KMS-11 (cell line): ENCODE results near the gene AGAP1.

Experiments
- H2AFZ ChIP-seq: fragments of 200-600 bp; sonication (generic); 2 replicates; pipeline ENCODE4 v1.6.1; 2016; ENCODE audit warnings: antibody characterized with exemption, mixed run types, low read depth
- H3K27ac ChIP-seq: fragments of 200-600 bp; sonication (generic); 2 replicates; pipeline ENCODE4 v1.6.1; 2016; ENCODE audit warnings: mild to moderate bottlenecking, mixed run types
- H3K27me3 ChIP-seq: fragments of 200-600 bp; sonication (generic); 2 replicates; pipeline ENCODE4 v1.6.1; 2017; ENCODE audit warnings: mild to moderate bottlenecking, low read depth, mixed run types, moderate library complexity; ENCODE audit not compliant: insufficient read depth
- H3K36me3 ChIP-seq: fragments of 200-600 bp; sonication (generic); 2 replicates; pipeline ENCODE4 v1.6.1; 2017; ENCODE audit warnings: mild to moderate bottlenecking, mixed run types; ENCODE audit not compliant: insufficient read depth
- H3K4me1 ChIP-seq: fragments of 200-600 bp; sonication (generic); 2 replicates; pipeline ENCODE4 v1.6.1; 2016; ENCODE audit warnings: mild to moderate bottlenecking, low read depth, mixed run types; ENCODE audit not compliant: poor library complexity, severe bottlenecking
- H3K4me2 ChIP-seq: fragments of 200-600 bp; sonication (generic); 2 replicates; pipeline ENCODE4 v1.7.0; 2016; ENCODE audit warnings: mild to moderate bottlenecking, mixed run types
- H3K4me3 ChIP-seq: fragments of 200-600 bp; sonication (generic); IDR thresholded peaks from 2 replicates; pipeline ENCODE4 v1.6.1; 2017; ENCODE audit warnings: low read depth, low read length, mixed read lengths; ENCODE audit not compliant: insufficient read depth
- H3K79me2 ChIP-seq: fragments of 200-600 bp; sonication (generic); 2 replicates; pipeline ENCODE4 v1.6.1; 2016; ENCODE audit warnings: low read depth, mixed run types; ENCODE audit not compliant: insufficient read depth
- H3K9ac ChIP-seq: fragments of 200-600 bp; sonication (generic); 2 replicates; pipeline ENCODE4 v1.6.1; 2016; ENCODE audit warnings: mild to moderate bottlenecking, mixed run types
- H4K20me1 ChIP-seq: fragments of 200-600 bp; sonication (generic); 2 replicates; pipeline ENCODE4 v1.6.1; 2016; ENCODE audit warnings: mild to moderate bottlenecking, mixed run types; ENCODE audit not compliant: insufficient read depth
- TF ChIP-seq, protein P1 (sequence below): fragments of 200-600 bp; sonication (generic); conservative IDR thresholded peaks from 2 replicates; pipeline ENCODE4 v1.6.1; 2017; ENCODE audit warnings: low read depth, mild to moderate bottlenecking, antibody characterized with exemption, low read length, moderate library complexity, mixed read lengths

AGAP1 gene

DNA sequence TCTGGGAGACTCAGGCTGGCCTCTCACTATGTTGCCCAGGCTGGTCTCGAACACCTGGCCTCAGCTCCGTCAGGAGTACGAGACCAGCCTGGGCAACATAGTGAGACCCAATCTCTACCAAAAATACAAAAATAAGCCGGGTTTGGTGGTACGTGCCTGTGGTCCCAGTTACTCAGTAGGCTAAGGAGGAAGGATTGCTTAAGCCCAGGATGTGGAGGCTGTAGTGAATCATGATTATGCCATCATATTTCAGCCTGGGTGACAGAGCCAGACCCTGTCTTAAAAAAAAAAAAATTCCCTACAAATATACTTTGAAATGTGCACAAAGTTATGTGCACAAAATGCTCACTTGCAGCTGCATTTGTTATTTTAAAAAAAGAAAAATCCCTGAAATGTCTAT, 26.3 kb upstream of the AGAP1 start:
- H3K9ac ChIP-seq, result no peak overlapping the region
- H3K4me2 ChIP-seq, result no peak overlapping the region
- H3K27me3 ChIP-seq, result no peaks in the 10 kb centered on the region
- H3K79me2 ChIP-seq, result no peaks in the 10 kb centered on the region
- H3K27ac ChIP-seq, result no peak overlapping the region
- no peaks in the 10 kb centered on the region for H4K20me1 ChIP-seq
- no peaks in the 10 kb centered on the region for H3K4me1 ChIP-seq
- no peaks in the 10 kb centered on the region for H3K36me3 ChIP-seq
- no peak overlapping the region for H3K4me3 ChIP-seq
- TF ChIP-seq, protein P1, sequence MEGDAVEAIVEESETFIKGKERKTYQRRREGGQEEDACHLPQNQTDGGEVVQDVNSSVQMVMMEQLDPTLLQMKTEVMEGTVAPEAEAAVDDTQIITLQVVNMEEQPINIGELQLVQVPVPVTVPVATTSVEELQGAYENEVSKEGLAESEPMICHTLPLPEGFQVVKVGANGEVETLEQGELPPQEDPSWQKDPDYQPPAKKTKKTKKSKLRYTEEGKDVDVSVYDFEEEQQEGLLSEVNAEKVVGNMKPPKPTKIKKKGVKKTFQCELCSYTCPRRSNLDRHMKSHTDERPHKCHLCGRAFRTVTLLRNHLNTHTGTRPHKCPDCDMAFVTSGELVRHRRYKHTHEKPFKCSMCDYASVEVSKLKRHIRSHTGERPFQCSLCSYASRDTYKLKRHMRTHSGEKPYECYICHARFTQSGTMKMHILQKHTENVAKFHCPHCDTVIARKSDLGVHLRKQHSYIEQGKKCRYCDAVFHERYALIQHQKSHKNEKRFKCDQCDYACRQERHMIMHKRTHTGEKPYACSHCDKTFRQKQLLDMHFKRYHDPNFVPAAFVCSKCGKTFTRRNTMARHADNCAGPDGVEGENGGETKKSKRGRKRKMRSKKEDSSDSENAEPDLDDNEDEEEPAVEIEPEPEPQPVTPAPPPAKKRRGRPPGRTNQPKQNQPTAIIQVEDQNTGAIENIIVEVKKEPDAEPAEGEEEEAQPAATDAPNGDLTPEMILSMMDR, result no peak
- no peak overlapping the region for H2AFZ ChIP-seq

DNA sequence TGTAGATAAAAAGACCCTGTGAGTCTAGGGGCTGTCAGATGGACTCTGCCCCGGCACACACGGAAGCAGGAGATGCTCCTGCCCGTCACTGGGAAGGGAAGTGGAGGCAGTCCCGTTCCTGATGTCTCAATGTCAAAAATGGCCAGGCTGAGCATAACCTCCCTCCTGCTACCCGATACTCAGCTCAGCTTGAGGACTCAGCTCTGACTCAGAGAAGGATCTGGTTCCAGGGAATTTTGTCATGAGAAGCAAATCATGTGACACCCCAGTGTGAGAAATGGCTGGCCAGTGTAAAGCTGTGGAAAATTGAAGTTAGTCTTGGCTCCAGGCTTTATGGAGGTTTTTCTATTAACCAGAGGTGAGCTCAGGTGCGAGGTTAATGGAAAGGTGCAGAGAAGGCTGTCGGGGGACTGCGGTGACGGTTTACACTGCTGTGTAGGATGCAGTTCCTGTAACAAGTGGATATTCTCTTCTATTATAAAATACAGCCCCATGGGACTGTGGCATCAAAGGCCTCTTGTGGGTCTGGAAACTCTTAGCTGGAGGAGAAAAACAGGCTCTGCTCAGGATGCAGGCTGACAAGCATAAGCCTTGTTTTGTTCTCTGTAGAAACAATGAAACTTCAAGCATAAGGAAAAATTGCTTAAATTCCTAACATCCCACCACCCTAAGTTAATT, 24.7 kb upstream of the AGAP1 start:
- H3K27ac ChIP-seq, result no peak overlapping the region
- H3K4me2 ChIP-seq, result no peak overlapping the region
- H3K27me3 ChIP-seq, result no peaks in the 10 kb centered on the region
- H3K9ac ChIP-seq, result no peak overlapping the region
- no peaks in the 10 kb centered on the region for H3K36me3 ChIP-seq
- no peaks in the 10 kb centered on the region for H3K79me2 ChIP-seq
- no peak overlapping the region for H2AFZ ChIP-seq
- no peaks in the 10 kb centered on the region for H3K4me1 ChIP-seq
- TF ChIP-seq, protein P1, result no peak
- no peak overlapping the region for H3K4me3 ChIP-seq
- no peaks in the 10 kb centered on the region for H4K20me1 ChIP-seq

DNA sequence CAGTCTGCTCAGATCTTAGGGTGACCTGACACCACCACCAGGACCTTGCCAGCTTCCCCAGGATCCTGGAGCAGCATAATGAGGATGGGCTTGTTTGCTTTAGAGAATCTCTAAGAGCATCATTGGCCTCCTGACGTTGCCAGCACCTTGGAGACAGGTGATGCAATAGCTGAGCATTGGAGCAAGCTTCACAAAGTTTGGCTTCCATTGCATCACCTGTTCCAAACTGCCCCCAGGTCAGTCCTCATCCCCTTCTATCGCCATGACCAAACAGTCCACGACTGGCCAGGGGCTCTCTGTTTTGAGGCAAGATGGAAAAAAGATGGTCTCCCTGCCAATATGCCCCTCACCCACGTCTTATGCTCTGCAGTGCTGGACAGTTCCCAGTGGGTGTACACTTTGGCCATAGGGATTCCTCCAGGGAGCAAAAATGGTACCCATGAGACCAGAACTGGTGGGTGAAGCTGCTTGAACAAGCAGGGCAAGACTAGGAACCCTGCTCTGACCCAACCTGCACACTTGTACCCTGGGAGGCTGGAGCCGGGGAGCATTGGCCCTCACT, 22.6 kb upstream of the AGAP1 start:
- Histone ChIP-seq H3K79me2 (no peaks in the 10 kb centered on the region), H3K4me2 (no peak overlapping the region), H3K4me1 (peaks cover 6% of the 10 kb centered on the region), H4K20me1 (no peaks in the 10 kb centered on the region), H2AFZ (no peak overlapping the region), H3K4me3 (no peak overlapping the region), H3K36me3 (no peaks in the 10 kb centered on the region), H3K27ac (no peak overlapping the region), H3K9ac (no peak overlapping the region), H3K27me3 (no peaks in the 10 kb centered on the region)
- TF ChIP-seq, protein P1, result no peak

DNA sequence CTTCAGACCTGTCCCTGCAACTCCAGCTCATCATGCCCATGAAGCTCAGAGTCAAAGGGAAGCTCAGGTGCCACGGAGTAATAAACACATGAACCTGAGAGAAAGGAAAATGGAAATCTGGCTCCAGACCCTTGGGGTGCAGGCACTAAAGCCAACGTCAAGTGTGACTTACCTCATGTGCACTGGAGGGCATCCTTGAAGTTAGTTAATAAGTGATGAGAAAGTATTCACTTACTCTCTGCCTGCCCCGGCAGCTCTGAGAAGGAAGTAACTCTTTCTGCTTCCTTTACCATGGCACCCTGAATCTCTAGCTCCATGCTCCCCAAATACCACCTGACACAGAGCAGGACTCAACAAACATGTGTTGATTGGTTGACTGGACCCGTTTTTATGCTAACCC, 21.4 kb upstream of the AGAP1 start:
- Histone ChIP-seq H4K20me1 (no peaks in the 10 kb centered on the region), H2AFZ (no peak overlapping the region), H3K4me3 (no peak overlapping the region), H3K27ac (no peak overlapping the region), H3K4me1 (peaks cover 6% of the 10 kb centered on the region), H3K36me3 (no peaks in the 10 kb centered on the region), H3K4me2 (no peak overlapping the region), H3K27me3 (no peaks in the 10 kb centered on the region), H3K79me2 (no peaks in the 10 kb centered on the region), H3K9ac (no peak overlapping the region)
- TF ChIP-seq, protein P1, result no peak
